Neural progenitor cell (in vitro differentiated cells): ENCODE results near the gene PTRH1. TPM values are rescaled to one million over a fixed set of nuclear protein-coding genes. Genes with fewer than 3 reads are reported as not detected.

Source experiments
- DNase-seq: peaks from one replicate; pipeline ENCODE4 v3.0.0-alpha.2; 2016; ENCODE audit warnings: low spot score
- H2AFZ ChIP-seq: fragments of 200-600 bp; sonication (generic); replicated peaks from 2 replicates; pipeline ENCODE4 v1.6.1; 2016; ENCODE audit warnings: antibody characterized with exemption
- H3F3A ChIP-seq: fragments of 200-600 bp; sonication (generic); 2 replicates; pipeline ENCODE4 v1.6.1; 2016; ENCODE audit warnings: antibody characterized with exemption, low read depth
- H3K27ac ChIP-seq: fragments of 200-600 bp; sonication (generic); 2 replicates; pipeline ENCODE4 v1.5.1; 2016; ENCODE audit warnings: mild to moderate bottlenecking
- H3K27me3 ChIP-seq: fragments of 200-600 bp; sonication (generic); 2 replicates; pipeline ENCODE4 v1.6.1; 2016; ENCODE audit warnings: mild to moderate bottlenecking, moderate library complexity
- H3K36me3 ChIP-seq: fragments of 200-600 bp; sonication (generic); 2 replicates; pipeline ENCODE4 v1.5.1; 2016
- H3K4me1 ChIP-seq: fragments of 200-600 bp; sonication (generic); 2 replicates; pipeline ENCODE4 v1.6.1; 2016; ENCODE audit warnings: mixed run types
- H3K4me2 ChIP-seq: fragments of 200-600 bp; sonication (generic); 2 replicates; pipeline ENCODE4 v1.6.1; 2016
- H3K4me3 ChIP-seq: fragments of 200-600 bp; sonication (generic); 2 replicates; pipeline ENCODE4 v1.5.1; 2016
- H3K79me2 ChIP-seq: fragments of 200-600 bp; sonication (generic); 2 replicates; pipeline ENCODE4 v1.6.1; 2016; ENCODE audit warnings: low read depth
- H3K9ac ChIP-seq: fragments of 200-600 bp; sonication (generic); 2 replicates; pipeline ENCODE4 v1.6.1; 2016
- H3K9me3 ChIP-seq: fragments of 200-600 bp; sonication (generic); 2 replicates; pipeline ENCODE4 v1.5.1; 2016; ENCODE audit warnings: low read depth
- H4K20me1 ChIP-seq: fragments of 200-600 bp; sonication (generic); 2 replicates; pipeline ENCODE4 v1.6.1; 2016; ENCODE audit warnings: low read depth
- H3K27ac Mint-ChIP-seq: 3 replicates; pipeline ENCODE4 v1.8.0; 2021; ENCODE audit warnings: mixed read lengths
- H3K27me3 Mint-ChIP-seq: 2 replicates; pipeline ENCODE4 v1.8.0; 2022; ENCODE audit warnings: low read depth, mild to moderate bottlenecking, inconsistent platforms, moderate library complexity, mixed read lengths; ENCODE audit not compliant: insufficient read depth
- H3K36me3 Mint-ChIP-seq: 3 replicates; pipeline ENCODE4 v1.8.0; 2021; ENCODE audit warnings: mixed read lengths
- H3K4me1 Mint-ChIP-seq: 3 replicates; pipeline ENCODE4 v1.8.0; 2021; ENCODE audit warnings: mixed read lengths
- H3K4me3 Mint-ChIP-seq: 3 replicates; pipeline ENCODE4 v1.8.0; 2021; ENCODE audit warnings: mild to moderate bottlenecking, moderate library complexity, mixed read lengths
- H3K9me3 Mint-ChIP-seq: 3 replicates; pipeline ENCODE4 v1.8.0; 2020; ENCODE audit warnings: mixed read lengths
- CTCF ChIP-seq: fragments of 200-600 bp; sonication (generic); IDR thresholded peaks from 2 replicates; pipeline ENCODE4 v1.5.1; 2017; ENCODE audit warnings: antibody characterized with exemption, mild to moderate bottlenecking
- EZH2 ChIP-seq: fragments of 200-600 bp; sonication (generic); IDR thresholded peaks from 2 replicates; pipeline ENCODE4 v1.6.1; 2017; ENCODE audit warnings: antibody characterized with exemption, mild to moderate bottlenecking, moderate library complexity
- EZH2phosphoT487 ChIP-seq: fragments of 200-600 bp; sonication (generic); IDR thresholded peaks from 2 replicates; pipeline ENCODE4 v1.6.1; 2017; ENCODE audit warnings: antibody characterized with exemption
- total RNA-seq: library from RNA; depleted of rRNA; stranded (reverse); fragments of >200 nt; gene quantifications from 2 replicates; pipeline ENCODE4 v1.2.3, GENCODE V29; 2015; ENCODE audit warnings: low replicate concordance

The PTRH1 gene
- total RNA-seq, 1 donor from 2014 or later: 1.3 TPM

DNA sequence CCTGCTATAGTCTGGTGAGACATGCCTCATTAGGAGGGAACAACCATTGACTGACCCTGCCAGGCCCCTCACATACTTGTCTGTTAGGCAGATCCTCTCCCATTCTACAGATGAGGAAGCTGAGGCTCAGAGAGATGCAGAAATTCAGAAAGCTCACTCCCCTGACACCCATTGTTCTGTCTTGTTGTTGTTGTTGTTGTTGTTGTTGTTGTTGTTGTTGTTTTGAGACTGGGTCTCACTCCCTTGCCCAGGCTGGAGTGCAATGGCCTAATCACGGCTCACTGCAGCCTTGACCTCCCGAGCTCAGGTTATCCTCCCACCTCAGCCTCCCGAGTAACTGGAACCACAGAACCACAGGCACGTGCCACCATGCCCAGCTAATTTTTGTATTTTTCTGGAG is 21.8 kb downstream of the PTRH1 start:
- Histone ChIP-seq H3K9ac (no peak overlapping the region), H3K4me3 (no peak overlapping the region), H2AFZ (no peak overlapping the region), H3K4me1 (no peaks in the 10 kb centered on the region), H3K9me3 (no peaks in the 10 kb centered on the region), H3K36me3 (no peaks in the 10 kb centered on the region), H3K4me2 (no peak overlapping the region), H3K27me3 (no peaks in the 10 kb centered on the region), H4K20me1 (no peaks in the 10 kb centered on the region), H3K79me2 (no peaks in the 10 kb centered on the region), H3K27ac (no peak overlapping the region), H3F3A (peaks cover 12% of the 10 kb centered on the region)
- no peak overlapping the region for H3K27ac Mint-ChIP-seq
- H3K27me3 Mint-ChIP-seq: peaks cover 3% of the 10 kb centered on the region
- TF ChIP-seq EZH2 (no peak), EZH2phosphoT487 (no peak), CTCF (no peak)
- DNase-seq: no peak
- peaks cover 17% of the 10 kb centered on the region for H3K36me3 Mint-ChIP-seq
- no peak overlapping the region for H3K4me3 Mint-ChIP-seq
- H3K4me1 Mint-ChIP-seq: peaks cover 10% of the 10 kb centered on the region
- H3K9me3 Mint-ChIP-seq: no peaks in the 10 kb centered on the region

DNA sequence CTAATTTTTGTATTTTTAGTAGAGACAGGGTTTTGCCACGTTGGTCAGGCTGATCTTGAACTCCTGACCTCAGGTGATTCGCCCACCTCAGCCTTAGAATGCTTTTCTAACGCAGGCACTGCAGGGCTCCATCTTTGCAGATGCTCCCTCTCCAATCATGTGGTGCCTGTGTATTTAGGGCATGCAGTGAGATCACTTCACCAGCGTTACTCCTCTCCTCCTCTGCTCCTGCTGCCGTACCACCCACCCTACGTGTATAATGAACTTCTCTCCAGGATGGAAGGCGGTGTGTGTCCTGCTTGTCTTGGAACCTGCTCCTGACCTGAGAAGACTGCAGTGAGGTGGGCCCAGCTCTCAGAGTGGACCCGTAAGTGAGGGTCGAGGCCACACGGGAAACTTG is 22.3 kb downstream of the PTRH1 start:
- H3K4me1 ChIP-seq: no peaks in the 10 kb centered on the region
- Mint-ChIP-seq H3K4me1 (peaks cover 10% of the 10 kb centered on the region), H3K4me3 (no peak overlapping the region), H3K9me3 (no peaks in the 10 kb centered on the region), H3K27me3 (peaks cover 3% of the 10 kb centered on the region), H3K27ac (no peak overlapping the region), H3K36me3 (peaks cover 17% of the 10 kb centered on the region)
- no peak for DNase-seq
- no peaks in the 10 kb centered on the region for H3K27me3 ChIP-seq
- H3F3A ChIP-seq: peaks cover 8% of the 10 kb centered on the region
- no peak overlapping the region for H3K4me2 ChIP-seq
- no peaks in the 10 kb centered on the region for H3K36me3 ChIP-seq
- H4K20me1 ChIP-seq: no peaks in the 10 kb centered on the region
- no peaks in the 10 kb centered on the region for H3K79me2 ChIP-seq
- H3K4me3 ChIP-seq: no peak overlapping the region
- no peak overlapping the region for H3K9ac ChIP-seq
- H2AFZ ChIP-seq: no peak overlapping the region
- H3K27ac ChIP-seq: no peak overlapping the region
- H3K9me3 ChIP-seq: no peaks in the 10 kb centered on the region
- TF ChIP-seq EZH2phosphoT487 (no peak), EZH2 (no peak), CTCF (no peak)

- Histone ChIP-seq H3K79me2 (no peaks in the 10 kb centered on the region), H3K4me1 (no peaks in the 10 kb centered on the region), H3K27me3 (no peaks in the 10 kb centered on the region), H3K9ac (no peak overlapping the region), H3K9me3 (no peaks in the 10 kb centered on the region), H3F3A (peaks cover 3% of the 10 kb centered on the region), H3K4me3 (no peak overlapping the region), H4K20me1 (no peaks in the 10 kb centered on the region), H3K27ac (no peak overlapping the region), H3K4me2 (no peak overlapping the region), H2AFZ (no peak overlapping the region), H3K36me3 (no peaks in the 10 kb centered on the region)
- Mint-ChIP-seq H3K4me3 (no peak overlapping the region), H3K27ac (peak overlapping the region; percentile 47), H3K9me3 (no peaks in the 10 kb centered on the region), H3K36me3 (peaks cover 20% of the 10 kb centered on the region), H3K4me1 (peaks cover 10% of the 10 kb centered on the region), H3K27me3 (peaks cover 3% of the 10 kb centered on the region)
- no peak for DNase-seq
- no peak for TF ChIP-seq EZH2phosphoT487
- no peak for TF ChIP-seq CTCF
- TF ChIP-seq EZH2: no peak
These were observed 23.4 kb downstream of the PTRH1 start for GRCh38 chr9:127692071-127692470.
